ENCODE measurements around the gene MSL3.

DNA sequence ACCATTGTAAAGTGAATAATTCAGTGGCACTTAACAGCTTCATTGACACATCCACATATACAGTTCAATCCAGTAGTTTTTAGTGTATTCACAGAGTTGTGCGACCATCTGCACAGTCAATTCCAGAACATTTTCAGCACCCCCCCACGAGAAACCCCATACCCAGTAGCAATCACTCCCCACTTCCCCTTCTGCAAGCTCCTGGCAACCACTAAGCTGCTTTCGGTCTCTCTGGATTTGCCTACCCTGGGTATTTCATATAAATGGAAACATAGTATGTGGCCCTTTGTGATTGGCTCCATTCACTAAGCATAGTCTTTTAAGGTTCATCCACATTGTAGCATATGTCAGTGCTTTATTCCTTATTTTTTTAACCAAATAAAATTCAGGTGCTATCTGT, 10.0 kb downstream of the MSL3 start:
- TF ChIP-seq, protein P1, sequence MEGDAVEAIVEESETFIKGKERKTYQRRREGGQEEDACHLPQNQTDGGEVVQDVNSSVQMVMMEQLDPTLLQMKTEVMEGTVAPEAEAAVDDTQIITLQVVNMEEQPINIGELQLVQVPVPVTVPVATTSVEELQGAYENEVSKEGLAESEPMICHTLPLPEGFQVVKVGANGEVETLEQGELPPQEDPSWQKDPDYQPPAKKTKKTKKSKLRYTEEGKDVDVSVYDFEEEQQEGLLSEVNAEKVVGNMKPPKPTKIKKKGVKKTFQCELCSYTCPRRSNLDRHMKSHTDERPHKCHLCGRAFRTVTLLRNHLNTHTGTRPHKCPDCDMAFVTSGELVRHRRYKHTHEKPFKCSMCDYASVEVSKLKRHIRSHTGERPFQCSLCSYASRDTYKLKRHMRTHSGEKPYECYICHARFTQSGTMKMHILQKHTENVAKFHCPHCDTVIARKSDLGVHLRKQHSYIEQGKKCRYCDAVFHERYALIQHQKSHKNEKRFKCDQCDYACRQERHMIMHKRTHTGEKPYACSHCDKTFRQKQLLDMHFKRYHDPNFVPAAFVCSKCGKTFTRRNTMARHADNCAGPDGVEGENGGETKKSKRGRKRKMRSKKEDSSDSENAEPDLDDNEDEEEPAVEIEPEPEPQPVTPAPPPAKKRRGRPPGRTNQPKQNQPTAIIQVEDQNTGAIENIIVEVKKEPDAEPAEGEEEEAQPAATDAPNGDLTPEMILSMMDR (IDR thresholded peaks at IDR 0.05): no peak
- TF ChIP-seq POLR2A (IDR thresholded peaks at IDR 0.05): no peak

Data from tibial nerve (tissue), 3 donors.